MCF 10A (cell line): ENCODE results near the gene BIRC2. TPM values are rescaled to one million over a fixed set of nuclear protein-coding genes. Genes with fewer than 3 reads are reported as not detected.
A peak's percentile ranks its signal among the peaks of the same experiment; 100 is the strongest.

Experiments
- BruUV-seq: library from RNA; stranded (reverse); fragments of 400-500 nt; replicated peaks from 2 replicates; lab custom pipeline; 2021; lab: Mats Ljungman, UMichigan
- CTCF ChIA-PET: fragments of 300-600 bp; sonication (Branson Sonifier 250); formaldehyde crosslinking; extraction: SDS; loops from one replicate; lab custom pipeline; 2021; ENCODE audit warnings: antibody characterized with exemption, inconsistent platforms; lab: Yijun Ruan, JAX
- POLR2A ChIA-PET: fragments of 300-600, 350-650 bp; sonication (Branson Sonifier 250); formaldehyde crosslinking; extraction: SDS; loops from one replicate; lab custom pipeline; 2020; ENCODE audit warnings: antibody characterized with exemption, inconsistent platforms; lab: Yijun Ruan, JAX
- DNase-seq: peaks from one replicate; pipeline ENCODE4 v3.0.0-alpha.2; 2018; ENCODE audit not compliant: unreplicated experiment
- H3K27ac Mint-ChIP-seq: one replicate; pipeline ENCODE4 v1.8.0; 2022; ENCODE audit warnings: mild to moderate bottlenecking, low read depth, mixed read lengths; ENCODE audit not compliant: unreplicated experiment
- H3K27me3 Mint-ChIP-seq: one replicate; pipeline ENCODE4 v1.8.0; 2022; ENCODE audit warnings: mixed read lengths; ENCODE audit not compliant: insufficient read depth, unreplicated experiment
- H3K36me3 Mint-ChIP-seq: one replicate; pipeline ENCODE4 v1.8.0; 2022; ENCODE audit warnings: mild to moderate bottlenecking, moderate library complexity, mixed read lengths; ENCODE audit not compliant: insufficient read depth, unreplicated experiment
- H3K4me1 Mint-ChIP-seq: one replicate; pipeline ENCODE4 v1.8.0; 2022; ENCODE audit warnings: mixed read lengths; ENCODE audit not compliant: insufficient read depth, unreplicated experiment
- H3K4me3 Mint-ChIP-seq: one replicate; pipeline ENCODE4 v1.8.0; 2022; ENCODE audit warnings: mild to moderate bottlenecking, moderate library complexity, mixed read lengths; ENCODE audit not compliant: unreplicated experiment
- H3K9me3 Mint-ChIP-seq: one replicate; pipeline ENCODE4 v1.8.0; 2022; ENCODE audit warnings: mixed read lengths; ENCODE audit not compliant: unreplicated experiment
- intact Hi-C: fragments of 100-400 bp; cut with micrococcal nuclease; formaldehyde crosslinking; loops from 2 replicates; pipeline ENCODE4 v1.14.1; 2022
- total RNA-seq: library from RNA; stranded (reverse); gene quantifications from 2 replicates; pipeline ENCODE4 v1.2.3, GENCODE V29; 2022
- TF ChIP-seq, protein P1 (sequence below): fragments of 200-600 bp; IDR thresholded peaks from one replicate; pipeline ENCODE4 v1.8.0; 2022; ENCODE audit warnings: antibody characterized with exemption, mild to moderate bottlenecking; ENCODE audit not compliant: unreplicated experiment

The BIRC2 gene
- total RNA-seq, 1 experiment from 2014 or later: 50.0 TPM

DNA sequence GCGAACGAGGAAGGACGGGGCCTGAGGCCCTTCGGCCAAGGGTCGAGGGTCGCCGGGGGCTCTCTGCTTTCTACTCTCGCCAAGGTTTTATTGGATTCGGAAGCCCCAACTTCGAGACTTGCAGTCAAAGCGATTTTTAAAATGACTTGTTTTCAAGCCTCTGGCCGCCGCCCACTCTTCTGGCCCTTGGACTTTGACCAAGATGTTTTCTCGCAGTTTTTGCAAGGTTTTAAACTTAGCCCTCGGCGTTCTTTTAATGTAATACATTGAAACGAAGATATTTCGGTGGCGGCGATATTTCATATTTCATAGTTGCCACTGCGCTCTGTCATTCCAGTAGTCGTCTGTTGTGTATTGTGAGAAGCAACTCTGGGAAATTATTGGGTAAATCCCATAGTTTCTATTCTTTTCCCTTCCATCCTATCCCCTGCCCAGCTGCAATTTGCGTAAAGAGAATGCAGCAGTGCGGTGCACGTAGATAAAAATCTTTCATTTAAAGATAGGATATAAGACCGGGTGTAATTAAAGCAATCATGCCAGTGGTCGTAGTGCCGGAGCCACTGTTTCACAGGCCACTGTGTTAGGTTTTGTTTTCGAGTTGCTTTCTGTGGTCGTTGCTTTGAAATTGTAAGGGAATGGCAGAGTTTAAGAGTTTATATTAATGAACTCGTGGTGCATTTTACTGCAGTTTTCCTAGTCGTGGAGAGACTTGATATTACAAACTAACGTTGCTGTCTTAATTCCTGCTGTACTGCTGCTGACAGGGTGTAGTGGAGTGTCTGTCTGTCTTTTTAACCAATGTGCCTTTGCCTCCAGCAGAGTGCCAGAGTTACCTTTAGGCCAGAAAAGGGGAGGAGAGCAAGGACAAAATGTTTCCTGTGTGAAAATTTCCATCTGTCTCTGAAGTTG, 702 bp downstream of the BIRC2 start:
- peaks cover 13% of the 10 kb centered on the region for H3K4me1 Mint-ChIP-seq
- peak overlapping the region; percentile 97 for H3K27ac Mint-ChIP-seq
- TF ChIP-seq, protein P1, sequence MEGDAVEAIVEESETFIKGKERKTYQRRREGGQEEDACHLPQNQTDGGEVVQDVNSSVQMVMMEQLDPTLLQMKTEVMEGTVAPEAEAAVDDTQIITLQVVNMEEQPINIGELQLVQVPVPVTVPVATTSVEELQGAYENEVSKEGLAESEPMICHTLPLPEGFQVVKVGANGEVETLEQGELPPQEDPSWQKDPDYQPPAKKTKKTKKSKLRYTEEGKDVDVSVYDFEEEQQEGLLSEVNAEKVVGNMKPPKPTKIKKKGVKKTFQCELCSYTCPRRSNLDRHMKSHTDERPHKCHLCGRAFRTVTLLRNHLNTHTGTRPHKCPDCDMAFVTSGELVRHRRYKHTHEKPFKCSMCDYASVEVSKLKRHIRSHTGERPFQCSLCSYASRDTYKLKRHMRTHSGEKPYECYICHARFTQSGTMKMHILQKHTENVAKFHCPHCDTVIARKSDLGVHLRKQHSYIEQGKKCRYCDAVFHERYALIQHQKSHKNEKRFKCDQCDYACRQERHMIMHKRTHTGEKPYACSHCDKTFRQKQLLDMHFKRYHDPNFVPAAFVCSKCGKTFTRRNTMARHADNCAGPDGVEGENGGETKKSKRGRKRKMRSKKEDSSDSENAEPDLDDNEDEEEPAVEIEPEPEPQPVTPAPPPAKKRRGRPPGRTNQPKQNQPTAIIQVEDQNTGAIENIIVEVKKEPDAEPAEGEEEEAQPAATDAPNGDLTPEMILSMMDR: no peak
- CTCF ChIA-PET: interaction anchor here (0.6 to 3.6 kb wide), 6 partner anchors 28 to 268 kb away, joined by 3 to 23 read pairs (median 5); no protein-coding TSS in a partner anchor
- no peaks in the 10 kb centered on the region for H3K9me3 Mint-ChIP-seq
- POLR2A ChIA-PET: interaction anchor here (0.6 to 5.7 kb wide), 24 partner anchors 10 to 319 kb away, joined by 3 to 36 read pairs (median 4); no protein-coding TSS in a partner anchor
- TSS peak; percentile 37 for BruUV-seq
- H3K36me3 Mint-ChIP-seq: peaks cover 44% of the 10 kb centered on the region
- DNase-seq: peak; percentile 53
- intact Hi-C loops: loop anchor here (1.0 to 5.0 kb wide), 4 partner anchors 40 to 148 kb away; no protein-coding TSS in a partner anchor
- H3K4me3 Mint-ChIP-seq: peak overlapping the region; percentile 79
- H3K27me3 Mint-ChIP-seq: no peaks in the 10 kb centered on the region

DNA sequence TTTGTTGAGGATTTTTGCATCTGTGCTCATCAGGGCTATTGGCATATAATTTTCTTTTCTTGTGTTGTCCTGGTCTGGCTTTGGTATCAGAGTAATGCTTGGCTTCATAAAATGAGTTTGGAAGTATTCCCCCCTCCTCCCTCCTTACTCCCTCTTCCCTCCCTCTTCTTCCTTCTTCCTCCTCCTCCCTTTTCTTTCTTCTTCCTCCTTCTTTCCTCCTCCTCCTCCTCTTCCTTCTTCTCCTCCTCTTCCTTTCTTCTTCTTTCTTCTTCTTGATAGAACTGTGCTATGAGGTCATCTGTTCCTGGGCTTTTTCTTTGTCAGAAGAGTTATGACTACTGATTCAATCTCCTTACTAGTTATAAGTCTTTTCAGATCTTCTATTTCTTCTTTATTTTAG, 10.1 kb downstream of the BIRC2 start:
- no peak for DNase-seq
- ChIA-PET CTCF (interaction anchor here (1.1 kb wide), 1 partner anchor 256 kb away, joined by 3 read pairs; no protein-coding TSS in a partner anchor), POLR2A (interaction anchor here (0.9 kb wide), 1 partner anchor 9 kb away, joined by 3 read pairs; no protein-coding TSS in a partner anchor)
- Mint-ChIP-seq H3K4me1 (peaks cover 14% of the 10 kb centered on the region), H3K9me3 (peaks cover 8% of the 10 kb centered on the region), H3K4me3 (no peak overlapping the region), H3K27me3 (no peaks in the 10 kb centered on the region), H3K36me3 (peaks cover 80% of the 10 kb centered on the region), H3K27ac (no peak overlapping the region)
- BruUV-seq: no TSS peak
- TF ChIP-seq, protein P1: no peak
- intact Hi-C loops: no loop called here

DNA sequence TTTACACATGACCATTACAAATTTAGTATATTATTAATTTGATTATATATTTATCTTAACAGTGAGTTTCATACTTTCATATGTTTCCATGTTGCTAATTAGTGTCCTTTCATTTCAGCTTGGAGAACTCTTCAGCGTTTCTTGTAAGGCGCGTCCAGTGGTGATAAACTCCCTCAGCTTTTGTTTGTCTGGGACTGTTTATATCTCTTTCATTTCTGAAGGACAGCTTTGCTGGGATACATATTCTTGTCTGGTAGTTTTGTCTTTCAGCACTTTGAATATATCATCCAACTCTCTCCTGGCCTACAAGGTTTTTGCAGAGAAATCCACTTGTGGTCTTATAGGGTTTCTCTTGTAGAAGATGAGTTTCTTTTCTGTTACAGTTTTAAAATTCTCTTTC, 12.4 kb downstream of the BIRC2 start:
- ChIA-PET POLR2A (interaction anchor here (0.6 to 1.5 kb wide), 3 partner anchors 11 to 54 kb away, joined by 3 to 8 read pairs (median 3); no protein-coding TSS in a partner anchor), CTCF (interaction anchor here (0.6 to 2.4 kb wide), 5 partner anchors 17 to 217 kb away, joined by 3 to 5 read pairs (median 3); no protein-coding TSS in a partner anchor)
- Mint-ChIP-seq H3K4me1 (peaks cover 14% of the 10 kb centered on the region), H3K9me3 (peaks cover 8% of the 10 kb centered on the region), H3K27ac (peak overlapping the region; percentile 73), H3K4me3 (no peak overlapping the region), H3K36me3 (peaks cover 83% of the 10 kb centered on the region), H3K27me3 (no peaks in the 10 kb centered on the region)
- DNase-seq: no peak
- TF ChIP-seq, protein P1: no peak
- no TSS peak for BruUV-seq
- intact Hi-C loops: no loop called here

DNA sequence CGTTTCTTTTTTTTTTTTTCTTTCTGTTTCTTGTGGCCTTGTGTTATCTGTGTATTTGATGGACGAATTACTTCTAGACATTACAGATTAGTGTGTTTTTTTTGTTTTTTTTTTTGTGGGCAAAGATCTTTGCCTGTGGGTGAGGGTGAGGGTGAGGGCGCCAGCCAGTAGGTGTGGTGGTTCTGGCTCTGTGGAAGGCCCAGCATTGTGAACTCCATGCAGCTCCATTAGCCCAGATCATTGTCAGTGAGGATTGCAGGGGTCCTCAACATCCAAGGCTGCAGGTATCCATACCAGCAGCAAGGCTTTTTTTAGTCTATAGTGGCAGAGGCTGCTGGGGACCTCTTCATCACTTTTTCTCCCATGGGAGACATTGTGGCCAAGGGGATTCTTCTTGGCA, 13.7 kb downstream of the BIRC2 start:
- TF ChIP-seq, protein P1: no peak
- Mint-ChIP-seq H3K27me3 (no peaks in the 10 kb centered on the region), H3K36me3 (peaks cover 81% of the 10 kb centered on the region), H3K4me1 (peaks cover 14% of the 10 kb centered on the region), H3K9me3 (peaks cover 8% of the 10 kb centered on the region), H3K4me3 (no peak overlapping the region), H3K27ac (peak overlapping the region; percentile 73)
- BruUV-seq: no TSS peak
- POLR2A ChIA-PET: interaction anchor here (0.7 to 1.3 kb wide), 2 partner anchors 13 to 338 kb away, joined by 3 to 7 read pairs; no protein-coding TSS in a partner anchor
- CTCF ChIA-PET: interaction anchor here (0.8 to 2.4 kb wide), 5 partner anchors 11 to 253 kb away, joined by 5 to 7 read pairs (median 5); no protein-coding TSS in a partner anchor
- intact Hi-C loops: no loop called here
- no peak for DNase-seq
